HepG2 (cell line): ENCODE results near the gene CEACAM3.

ENCODE experiments used
- BRD4 ChIP-seq: sonication (generic); formaldehyde crosslinking; IDR thresholded peaks from 2 replicates; pipeline ENCODE4 v1.4.0; 2020; ENCODE audit warnings: missing genetic modification reagents
- ISX ChIP-seq: sonication (generic); formaldehyde crosslinking; conservative IDR thresholded peaks from 2 replicates; pipeline ENCODE4 v1.5.0; 2020; ENCODE audit warnings: missing genetic modification reagents
- KLF13 ChIP-seq: sonication (generic); formaldehyde crosslinking; IDR thresholded peaks from 2 replicates; pipeline ENCODE4 v1.4.0; 2020; ENCODE audit warnings: mild to moderate bottlenecking, missing genetic modification reagents
- POGK ChIP-seq: sonication (generic); formaldehyde crosslinking; conservative IDR thresholded peaks from 2 replicates; pipeline ENCODE4 v1.8.0; 2022; ENCODE audit warnings: mild to moderate bottlenecking, moderate library complexity, missing genetic modification reagents
- SMC3 ChIP-seq: IDR thresholded peaks from 2 replicates; pipeline ENCODE4 v1.6.1; 2011; ENCODE audit warnings: low read length, improper control_type of control experiment
- SOX6 ChIP-seq, 2 experiments: fragments of 450-650 bp in 1 of 2; sonication (generic) in 1 of 2; formaldehyde crosslinking in 1 of 2; IDR thresholded peaks; 2 replicates each; pipeline versions ENCODE4 v1.4.0 to v1.6.1; 2017 to 2020; ENCODE audit warnings: antibody characterized with exemption in 1 of 2, mild to moderate bottlenecking in 1 of 2, missing genetic modification reagents in 1 of 2
- TCF7L2 ChIP-seq: IDR thresholded peaks from 2 replicates; pipeline ENCODE4 v1.6.1; 2011; ENCODE audit warnings: mild to moderate bottlenecking, low read depth, low read length, moderate library complexity
- ZEB1 ChIP-seq: IDR thresholded peaks from 2 replicates; pipeline ENCODE4 v1.6.1; 2012; ENCODE audit warnings: mild to moderate bottlenecking, low read depth, inconsistent platforms; ENCODE audit not compliant: insufficient replicate concordance
- ZNF766 ChIP-seq: sonication (generic); formaldehyde crosslinking; IDR thresholded peaks from 2 replicates; pipeline ENCODE4 v1.5.0; 2020; ENCODE audit warnings: missing genetic modification reagents, borderline replicate concordance
- ZSCAN30 ChIP-seq: sonication (generic); formaldehyde crosslinking; IDR thresholded peaks from 2 replicates; pipeline ENCODE4 v1.5.0; 2020; ENCODE audit warnings: mild to moderate bottlenecking, missing genetic modification reagents
- TF ChIP-seq, protein P1 (sequence below): sonication (generic); formaldehyde crosslinking; IDR thresholded peaks from 2 replicates; pipeline ENCODE4 v1.5.0; 2020; ENCODE audit warnings: mild to moderate bottlenecking, missing genetic modification reagents, moderate library complexity
- TF ChIP-seq, protein P2 (sequence below), 2 experiments: IDR thresholded peaks; 2 replicates each; pipeline ENCODE4 v1.6.1; 2011 to 2012; ENCODE audit warnings: low read length in 2 of 2, borderline replicate concordance in 1 of 2, low read depth in 1 of 2, mild to moderate bottlenecking in 1 of 2, moderate library complexity in 1 of 2
- TF ChIP-seq, protein P3 (sequence below): sonication (generic); formaldehyde crosslinking; IDR thresholded peaks from 2 replicates; pipeline ENCODE4 v1.9.0; 2021; ENCODE audit warnings: missing genetic modification reagents, borderline replicate concordance
- TF ChIP-seq, protein P4 (sequence below): sonication (generic); formaldehyde crosslinking; conservative IDR thresholded peaks from 2 replicates; pipeline ENCODE4 v1.4.0; 2020; ENCODE audit warnings: mild to moderate bottlenecking, missing genetic modification reagents, moderate library complexity

DNA sequence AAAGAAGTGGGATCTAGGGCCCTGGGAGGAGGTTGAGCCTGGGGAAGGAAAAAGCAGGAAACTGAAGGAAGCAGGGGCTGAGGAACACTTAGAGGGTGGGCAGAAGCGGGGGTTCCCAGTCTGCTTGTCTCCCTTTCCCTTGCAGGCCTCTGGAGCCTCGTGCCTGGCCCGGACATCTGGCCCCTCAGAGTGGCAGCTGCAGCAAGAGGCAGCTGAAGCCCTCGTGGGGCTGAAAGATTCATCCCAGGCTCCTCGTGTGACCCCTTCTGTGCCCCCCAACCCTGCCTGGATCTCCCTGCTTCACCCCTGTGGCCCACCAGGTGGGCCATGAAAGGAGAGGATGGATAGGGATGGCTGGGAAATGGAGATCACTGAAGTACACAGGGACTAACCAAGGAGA is 54.0 kb downstream of the CEACAM3 start:
- TF ChIP-seq POGK (CRISPR knock-in tag): no peak
- TF ChIP-seq TCF7L2: no peak
- no peak for TF ChIP-seq ZEB1
- TF ChIP-seq ISX (CRISPR knock-in tag): no peak
- TF ChIP-seq SMC3: no peak
- TF ChIP-seq, protein P1, sequence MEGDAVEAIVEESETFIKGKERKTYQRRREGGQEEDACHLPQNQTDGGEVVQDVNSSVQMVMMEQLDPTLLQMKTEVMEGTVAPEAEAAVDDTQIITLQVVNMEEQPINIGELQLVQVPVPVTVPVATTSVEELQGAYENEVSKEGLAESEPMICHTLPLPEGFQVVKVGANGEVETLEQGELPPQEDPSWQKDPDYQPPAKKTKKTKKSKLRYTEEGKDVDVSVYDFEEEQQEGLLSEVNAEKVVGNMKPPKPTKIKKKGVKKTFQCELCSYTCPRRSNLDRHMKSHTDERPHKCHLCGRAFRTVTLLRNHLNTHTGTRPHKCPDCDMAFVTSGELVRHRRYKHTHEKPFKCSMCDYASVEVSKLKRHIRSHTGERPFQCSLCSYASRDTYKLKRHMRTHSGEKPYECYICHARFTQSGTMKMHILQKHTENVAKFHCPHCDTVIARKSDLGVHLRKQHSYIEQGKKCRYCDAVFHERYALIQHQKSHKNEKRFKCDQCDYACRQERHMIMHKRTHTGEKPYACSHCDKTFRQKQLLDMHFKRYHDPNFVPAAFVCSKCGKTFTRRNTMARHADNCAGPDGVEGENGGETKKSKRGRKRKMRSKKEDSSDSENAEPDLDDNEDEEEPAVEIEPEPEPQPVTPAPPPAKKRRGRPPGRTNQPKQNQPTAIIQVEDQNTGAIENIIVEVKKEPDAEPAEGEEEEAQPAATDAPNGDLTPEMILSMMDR: no peak
- TF ChIP-seq, protein P2, sequence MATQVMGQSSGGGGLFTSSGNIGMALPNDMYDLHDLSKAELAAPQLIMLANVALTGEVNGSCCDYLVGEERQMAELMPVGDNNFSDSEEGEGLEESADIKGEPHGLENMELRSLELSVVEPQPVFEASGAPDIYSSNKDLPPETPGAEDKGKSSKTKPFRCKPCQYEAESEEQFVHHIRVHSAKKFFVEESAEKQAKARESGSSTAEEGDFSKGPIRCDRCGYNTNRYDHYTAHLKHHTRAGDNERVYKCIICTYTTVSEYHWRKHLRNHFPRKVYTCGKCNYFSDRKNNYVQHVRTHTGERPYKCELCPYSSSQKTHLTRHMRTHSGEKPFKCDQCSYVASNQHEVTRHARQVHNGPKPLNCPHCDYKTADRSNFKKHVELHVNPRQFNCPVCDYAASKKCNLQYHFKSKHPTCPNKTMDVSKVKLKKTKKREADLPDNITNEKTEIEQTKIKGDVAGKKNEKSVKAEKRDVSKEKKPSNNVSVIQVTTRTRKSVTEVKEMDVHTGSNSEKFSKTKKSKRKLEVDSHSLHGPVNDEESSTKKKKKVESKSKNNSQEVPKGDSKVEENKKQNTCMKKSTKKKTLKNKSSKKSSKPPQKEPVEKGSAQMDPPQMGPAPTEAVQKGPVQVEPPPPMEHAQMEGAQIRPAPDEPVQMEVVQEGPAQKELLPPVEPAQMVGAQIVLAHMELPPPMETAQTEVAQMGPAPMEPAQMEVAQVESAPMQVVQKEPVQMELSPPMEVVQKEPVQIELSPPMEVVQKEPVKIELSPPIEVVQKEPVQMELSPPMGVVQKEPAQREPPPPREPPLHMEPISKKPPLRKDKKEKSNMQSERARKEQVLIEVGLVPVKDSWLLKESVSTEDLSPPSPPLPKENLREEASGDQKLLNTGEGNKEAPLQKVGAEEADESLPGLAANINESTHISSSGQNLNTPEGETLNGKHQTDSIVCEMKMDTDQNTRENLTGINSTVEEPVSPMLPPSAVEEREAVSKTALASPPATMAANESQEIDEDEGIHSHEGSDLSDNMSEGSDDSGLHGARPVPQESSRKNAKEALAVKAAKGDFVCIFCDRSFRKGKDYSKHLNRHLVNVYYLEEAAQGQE (IDR thresholded peaks at IDR 0.05; ENCODE audit: borderline replicate concordance in 1 of 2, low read depth in 1 of 2, low read length in 2 of 2): no peak
- TF ChIP-seq, protein P3, sequence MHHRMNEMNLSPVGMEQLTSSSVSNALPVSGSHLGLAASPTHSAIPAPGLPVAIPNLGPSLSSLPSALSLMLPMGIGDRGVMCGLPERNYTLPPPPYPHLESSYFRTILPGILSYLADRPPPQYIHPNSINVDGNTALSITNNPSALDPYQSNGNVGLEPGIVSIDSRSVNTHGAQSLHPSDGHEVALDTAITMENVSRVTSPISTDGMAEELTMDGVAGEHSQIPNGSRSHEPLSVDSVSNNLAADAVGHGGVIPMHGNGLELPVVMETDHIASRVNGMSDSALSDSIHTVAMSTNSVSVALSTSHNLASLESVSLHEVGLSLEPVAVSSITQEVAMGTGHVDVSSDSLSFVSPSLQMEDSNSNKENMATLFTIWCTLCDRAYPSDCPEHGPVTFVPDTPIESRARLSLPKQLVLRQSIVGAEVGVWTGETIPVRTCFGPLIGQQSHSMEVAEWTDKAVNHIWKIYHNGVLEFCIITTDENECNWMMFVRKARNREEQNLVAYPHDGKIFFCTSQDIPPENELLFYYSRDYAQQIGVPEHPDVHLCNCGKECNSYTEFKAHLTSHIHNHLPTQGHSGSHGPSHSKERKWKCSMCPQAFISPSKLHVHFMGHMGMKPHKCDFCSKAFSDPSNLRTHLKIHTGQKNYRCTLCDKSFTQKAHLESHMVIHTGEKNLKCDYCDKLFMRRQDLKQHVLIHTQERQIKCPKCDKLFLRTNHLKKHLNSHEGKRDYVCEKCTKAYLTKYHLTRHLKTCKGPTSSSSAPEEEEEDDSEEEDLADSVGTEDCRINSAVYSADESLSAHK: no peak
- no peak for TF ChIP-seq ZNF766
- TF ChIP-seq, protein P4, sequence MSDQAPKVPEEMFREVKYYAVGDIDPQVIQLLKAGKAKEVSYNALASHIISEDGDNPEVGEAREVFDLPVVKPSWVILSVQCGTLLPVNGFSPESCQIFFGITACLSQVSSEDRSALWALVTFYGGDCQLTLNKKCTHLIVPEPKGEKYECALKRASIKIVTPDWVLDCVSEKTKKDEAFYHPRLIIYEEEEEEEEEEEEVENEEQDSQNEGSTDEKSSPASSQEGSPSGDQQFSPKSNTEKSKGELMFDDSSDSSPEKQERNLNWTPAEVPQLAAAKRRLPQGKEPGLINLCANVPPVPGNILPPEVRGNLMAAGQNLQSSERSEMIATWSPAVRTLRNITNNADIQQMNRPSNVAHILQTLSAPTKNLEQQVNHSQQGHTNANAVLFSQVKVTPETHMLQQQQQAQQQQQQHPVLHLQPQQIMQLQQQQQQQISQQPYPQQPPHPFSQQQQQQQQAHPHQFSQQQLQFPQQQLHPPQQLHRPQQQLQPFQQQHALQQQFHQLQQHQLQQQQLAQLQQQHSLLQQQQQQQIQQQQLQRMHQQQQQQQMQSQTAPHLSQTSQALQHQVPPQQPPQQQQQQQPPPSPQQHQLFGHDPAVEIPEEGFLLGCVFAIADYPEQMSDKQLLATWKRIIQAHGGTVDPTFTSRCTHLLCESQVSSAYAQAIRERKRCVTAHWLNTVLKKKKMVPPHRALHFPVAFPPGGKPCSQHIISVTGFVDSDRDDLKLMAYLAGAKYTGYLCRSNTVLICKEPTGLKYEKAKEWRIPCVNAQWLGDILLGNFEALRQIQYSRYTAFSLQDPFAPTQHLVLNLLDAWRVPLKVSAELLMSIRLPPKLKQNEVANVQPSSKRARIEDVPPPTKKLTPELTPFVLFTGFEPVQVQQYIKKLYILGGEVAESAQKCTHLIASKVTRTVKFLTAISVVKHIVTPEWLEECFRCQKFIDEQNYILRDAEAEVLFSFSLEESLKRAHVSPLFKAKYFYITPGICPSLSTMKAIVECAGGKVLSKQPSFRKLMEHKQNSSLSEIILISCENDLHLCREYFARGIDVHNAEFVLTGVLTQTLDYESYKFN (CRISPR knock-in tag): no peak
- TF ChIP-seq SOX6 (IDR thresholded peaks at IDR 0.05): no peak
- no peak for TF ChIP-seq SOX6 (CRISPR knock-in tag; IDR thresholded peaks at IDR 0.05)
- no peak for TF ChIP-seq BRD4 (CRISPR knock-in tag)
- no peak for TF ChIP-seq ZSCAN30 (CRISPR knock-in tag)
- TF ChIP-seq KLF13 (CRISPR knock-in tag): no peak
